ENCODE data around the gene MEI1.
"Not testable (repeated sequence)": the region's sequence is repeated elsewhere in the genome, so short reads cannot be mapped to it uniquely, and the experiment has no call there.

Gene MEI1, protein sequence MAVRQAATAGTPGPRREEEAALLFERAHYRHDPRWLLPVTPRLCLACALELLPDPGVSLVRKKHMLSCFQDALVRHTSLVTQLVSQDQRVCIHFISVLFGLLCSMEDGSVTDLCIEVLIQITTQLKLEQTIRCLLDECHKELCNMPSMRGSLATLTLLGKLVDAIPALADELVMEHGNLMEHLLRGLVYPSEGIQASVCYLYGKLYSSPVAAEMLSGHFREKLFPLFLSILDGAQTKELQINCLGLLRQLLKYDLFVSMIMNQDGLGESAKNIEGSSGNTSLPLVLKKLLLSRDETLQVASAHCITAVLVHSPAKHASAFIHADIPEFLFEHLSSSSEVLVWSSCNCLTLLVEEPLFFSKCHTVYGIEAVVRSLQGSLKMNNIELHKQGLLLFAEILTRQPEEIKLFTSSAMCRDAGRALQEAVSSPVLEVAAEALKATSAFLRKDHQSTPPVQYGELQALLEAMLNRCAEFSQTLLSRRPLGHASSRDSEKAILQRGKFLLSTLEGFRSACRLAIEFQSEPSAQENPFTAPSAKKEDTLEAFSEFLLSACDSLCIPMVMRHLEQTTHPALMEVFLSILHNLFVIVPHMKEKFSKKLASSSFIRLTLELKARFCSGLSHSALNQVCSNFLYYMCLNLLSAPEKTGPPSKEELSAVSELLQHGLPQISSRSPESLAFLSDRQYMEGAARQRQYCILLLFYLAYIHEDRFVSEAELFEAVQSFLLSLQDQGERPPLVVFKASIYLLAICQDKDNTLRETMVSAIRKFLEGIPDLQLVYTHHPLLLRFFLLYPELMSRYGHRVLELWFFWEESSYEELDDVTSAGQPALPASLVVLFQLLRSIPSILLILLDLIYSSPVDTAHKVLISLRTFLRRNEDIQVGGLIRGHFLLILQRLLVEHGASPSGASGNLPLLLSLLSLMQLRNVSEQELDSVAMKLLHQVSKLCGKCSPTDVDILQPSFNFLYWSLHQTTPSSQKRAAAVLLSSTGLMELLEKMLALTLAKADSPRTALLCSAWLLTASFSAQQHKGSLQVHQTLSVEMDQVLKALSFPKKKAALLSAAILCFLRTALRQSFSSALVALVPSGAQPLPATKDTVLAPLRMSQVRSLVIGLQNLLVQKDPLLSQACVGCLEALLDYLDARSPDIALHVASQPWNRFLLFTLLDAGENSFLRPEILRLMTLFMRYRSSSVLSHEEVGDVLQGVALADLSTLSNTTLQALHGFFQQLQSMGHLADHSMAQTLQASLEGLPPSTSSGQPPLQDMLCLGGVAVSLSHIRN

DNA sequence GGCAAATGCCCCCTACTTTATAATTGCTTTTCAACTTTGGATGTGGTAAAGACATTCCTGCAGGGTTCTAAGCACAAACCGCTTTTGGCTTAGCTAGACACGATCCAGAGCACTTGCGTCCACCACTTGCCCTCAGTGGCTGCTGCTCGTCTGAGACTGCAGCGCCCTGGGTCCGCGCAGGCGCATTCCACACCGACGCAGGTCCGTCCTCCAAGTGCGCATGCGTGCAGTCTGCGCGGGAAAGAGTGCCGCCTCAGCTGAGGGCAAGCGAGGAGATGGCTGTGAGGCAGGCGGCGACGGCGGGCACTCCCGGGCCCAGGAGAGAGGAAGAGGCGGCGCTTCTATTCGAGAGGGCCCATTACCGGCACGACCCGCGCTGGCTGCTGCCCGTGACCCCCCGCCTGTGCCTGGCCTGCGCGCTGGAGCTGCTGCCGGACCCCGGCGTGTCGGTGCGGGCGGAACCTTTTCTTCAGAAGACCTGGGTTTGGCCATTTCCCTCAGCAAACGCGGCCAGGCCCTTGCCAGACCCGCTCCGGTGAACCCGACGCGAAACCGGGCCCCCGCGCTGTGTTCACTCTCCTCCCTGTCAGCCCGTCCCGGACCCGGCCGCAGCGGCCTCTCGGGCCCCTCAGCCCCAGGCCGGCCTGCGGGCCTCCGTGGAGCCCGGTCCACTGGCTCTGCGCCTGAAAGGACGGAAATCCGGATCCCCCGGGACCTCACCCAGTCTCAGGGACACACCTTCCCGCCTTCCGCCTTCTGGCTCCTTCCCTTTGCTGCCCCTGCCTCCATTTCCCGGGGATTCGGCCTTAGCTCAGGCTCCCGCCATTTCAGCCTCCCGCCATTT lies at the start of gene MEI1:
Gene MEI1, plus strand, starts transcription at position 240 of the 844 bp plus-strand sequence. Its CDS starts 36 bp downstream, at position 276.
- DNase-seq (ENCODE audit: low spot score) = peak; percentile 79

DNA sequence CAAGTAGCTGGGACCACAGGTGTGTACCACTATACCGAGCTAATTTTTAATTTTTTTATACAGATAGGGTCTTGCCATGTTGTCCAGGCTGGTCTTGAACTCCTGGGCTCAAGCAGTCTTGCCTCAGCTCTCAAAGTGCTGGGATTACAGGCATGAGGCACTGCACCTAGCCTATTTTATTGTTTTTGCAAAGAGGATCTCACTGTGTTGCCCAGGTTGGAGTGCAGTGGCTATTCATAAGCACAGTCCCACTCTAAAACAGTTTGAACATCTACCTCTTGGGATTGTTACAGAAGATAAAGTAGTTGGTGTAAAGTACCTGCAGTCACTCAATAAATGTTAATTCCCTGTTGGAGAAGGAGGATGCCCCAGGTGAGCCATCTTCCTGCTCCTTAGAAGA lies 49.1 kb upstream of the MEI1 start:
- DNase-seq (ENCODE audit: low spot score) = no peak

DNA sequence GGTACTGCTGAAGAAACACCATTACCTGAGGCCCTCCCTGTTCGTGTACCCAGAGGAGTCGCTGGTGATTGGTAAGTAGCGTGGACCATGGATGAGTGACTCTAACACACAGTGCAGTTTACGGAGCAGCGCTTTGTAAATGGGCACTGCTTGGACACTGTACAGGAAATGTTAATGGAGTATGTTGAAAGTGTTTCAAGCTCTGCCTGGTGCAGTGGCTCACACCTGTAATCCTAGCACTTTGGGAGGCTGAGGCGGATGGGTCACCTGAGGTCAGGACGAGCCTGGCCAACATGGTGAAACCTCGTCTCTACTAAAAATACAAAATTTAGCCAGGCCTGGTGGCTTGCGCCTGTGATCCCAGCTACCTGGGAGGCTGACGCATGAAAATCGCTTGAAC lies 48.5 kb upstream of the MEI1 start:
- no peak for DNase-seq (ENCODE audit: low spot score)

DNA sequence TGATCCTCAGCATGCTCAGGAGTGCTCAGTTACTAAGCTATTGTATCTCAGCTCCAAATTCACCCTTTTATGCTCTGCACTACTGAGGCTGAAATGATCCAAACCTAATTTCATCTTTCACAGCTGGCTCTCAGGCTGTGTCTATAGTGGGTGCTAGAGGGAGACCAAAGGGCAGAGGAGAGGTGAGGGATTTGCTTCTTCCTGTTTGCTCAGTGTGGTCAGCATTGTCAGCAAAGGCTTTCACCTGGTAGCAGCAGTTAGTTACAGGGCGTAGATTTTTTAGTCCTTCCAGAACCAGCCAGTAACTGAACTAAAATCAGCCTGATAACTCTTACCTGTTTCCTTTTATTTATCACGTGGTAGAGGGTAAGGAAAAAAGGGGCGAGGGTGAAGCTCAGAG lies 45.0 kb upstream of the MEI1 start:
- DNase-seq (ENCODE audit: low spot score) = no peak

DNA sequence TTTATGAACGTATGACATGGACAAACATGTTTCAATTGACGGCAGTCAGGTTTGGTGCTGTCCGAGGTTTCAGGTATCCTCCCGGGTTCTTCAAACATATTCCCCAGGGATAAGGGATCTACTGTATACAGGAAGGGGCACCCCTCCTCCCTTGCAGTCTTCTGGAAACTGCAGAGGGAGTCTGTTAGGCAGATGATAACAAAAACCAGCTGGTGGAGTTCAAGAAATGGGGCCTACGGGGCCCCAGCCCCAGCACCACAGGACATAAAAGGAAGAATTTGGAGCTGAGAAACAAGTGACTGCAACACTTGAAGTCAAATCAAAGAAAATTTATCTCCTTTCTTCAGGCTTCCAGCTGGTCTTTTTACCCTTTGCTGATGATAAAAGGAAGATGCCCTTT lies 42.7 kb upstream of the MEI1 start:
- no peak for DNase-seq (ENCODE audit: low spot score)

DNA sequence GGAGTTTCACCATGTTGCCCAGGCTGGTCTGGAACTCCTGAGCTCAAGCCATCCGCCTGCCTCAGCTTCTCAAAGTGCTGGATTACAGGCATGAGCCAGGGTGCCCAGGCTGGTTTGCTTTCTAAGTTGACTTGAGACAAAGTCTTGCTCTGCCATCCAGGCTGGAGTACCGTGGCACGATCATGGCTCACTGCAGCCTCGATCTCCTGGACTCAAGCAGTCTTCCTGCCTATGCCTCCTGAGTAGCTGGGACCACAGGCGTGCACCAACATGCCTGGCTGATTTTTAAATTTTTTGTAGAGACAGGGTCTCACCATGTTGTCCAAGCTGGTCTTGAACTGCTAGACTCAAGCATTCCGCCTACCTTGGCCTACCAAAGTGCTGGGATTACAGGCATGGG lies 41.6 kb upstream of the MEI1 start:
- DNase-seq (ENCODE audit: low spot score) = no peak

DNA sequence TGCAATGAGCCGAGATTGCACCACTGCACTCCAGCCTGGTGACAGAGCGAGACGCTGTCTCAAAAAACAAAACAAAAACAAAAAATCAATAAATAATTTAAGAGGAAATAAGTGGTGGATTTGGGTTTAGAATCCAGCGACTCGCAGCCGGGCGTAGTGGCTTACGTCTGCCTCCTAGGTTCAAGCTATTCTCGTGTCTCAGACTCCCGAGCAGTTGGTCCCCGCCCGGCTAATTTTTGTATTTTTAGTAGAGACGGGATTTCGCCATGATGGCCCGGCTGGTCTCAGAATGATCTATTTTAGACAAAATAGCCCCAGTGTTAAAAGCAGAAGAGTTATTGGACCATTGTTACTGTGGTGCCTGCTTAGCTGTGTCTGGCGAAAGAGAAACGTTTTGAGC lies 40.4 kb upstream of the MEI1 start:
- no peak for DNase-seq (ENCODE audit: low spot score)

DNA sequence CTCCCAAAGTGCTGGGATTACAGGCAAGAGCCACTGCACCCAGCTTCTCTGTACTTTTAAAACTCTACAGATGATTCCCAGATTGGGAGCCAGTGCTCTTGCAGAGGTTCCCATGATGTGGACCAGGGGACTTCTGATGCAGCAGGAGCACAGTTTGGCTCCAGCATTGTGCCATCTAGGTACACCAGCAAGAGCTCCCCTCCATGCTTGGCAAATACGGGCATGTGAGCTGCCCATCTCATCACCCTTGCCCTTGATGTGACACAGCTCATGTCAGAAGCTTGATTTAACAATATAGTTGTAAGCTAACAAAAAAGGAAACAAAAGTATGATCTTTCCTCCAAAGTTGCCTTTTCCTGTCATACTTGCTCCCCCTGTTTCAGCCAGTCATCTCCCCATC lies 39.4 kb upstream of the MEI1 start:
- no peak for DNase-seq (ENCODE audit: low spot score)

DNA sequence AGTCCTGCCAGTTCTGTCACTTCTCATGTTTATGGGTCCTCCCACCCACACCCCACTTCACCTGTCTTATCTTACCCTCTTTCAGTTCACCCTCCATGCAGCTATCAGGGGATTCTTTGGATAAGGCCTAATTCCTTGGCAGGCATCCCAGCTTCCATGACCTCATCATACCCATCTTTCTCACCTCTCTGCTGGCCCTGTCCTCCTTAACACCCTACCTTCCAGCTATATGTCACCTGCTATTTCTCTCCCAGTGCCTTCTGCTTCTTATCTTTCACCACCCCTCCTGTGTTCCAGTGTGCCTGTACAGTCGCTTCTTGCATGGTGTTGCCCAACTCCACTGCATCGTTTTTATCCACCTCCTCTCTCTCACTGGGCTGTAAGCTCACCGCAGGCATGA lies 38.9 kb upstream of the MEI1 start:
- DNase-seq (ENCODE audit: low spot score) = no peak

DNA sequence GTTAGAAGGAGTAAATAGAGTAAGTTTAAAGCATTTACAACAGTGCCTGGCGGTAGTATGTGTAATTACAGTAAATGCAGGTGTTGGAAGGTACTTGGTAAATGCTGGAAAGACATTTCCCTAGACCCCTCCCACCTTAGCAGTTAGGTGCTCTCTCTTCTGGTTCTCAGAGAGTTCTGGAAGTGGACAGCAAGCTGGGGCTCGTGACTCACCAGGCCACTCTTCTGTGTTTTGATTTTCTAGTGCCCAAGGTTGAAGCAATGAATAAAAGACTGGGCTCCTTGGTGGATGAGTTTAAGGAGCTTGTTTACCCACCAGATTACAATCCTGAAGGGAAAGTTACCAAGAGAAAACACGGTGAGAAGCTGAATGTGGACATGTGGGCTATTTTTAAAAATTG lies 38.2 kb upstream of the MEI1 start:
- no peak for DNase-seq (ENCODE audit: low spot score)

DNA sequence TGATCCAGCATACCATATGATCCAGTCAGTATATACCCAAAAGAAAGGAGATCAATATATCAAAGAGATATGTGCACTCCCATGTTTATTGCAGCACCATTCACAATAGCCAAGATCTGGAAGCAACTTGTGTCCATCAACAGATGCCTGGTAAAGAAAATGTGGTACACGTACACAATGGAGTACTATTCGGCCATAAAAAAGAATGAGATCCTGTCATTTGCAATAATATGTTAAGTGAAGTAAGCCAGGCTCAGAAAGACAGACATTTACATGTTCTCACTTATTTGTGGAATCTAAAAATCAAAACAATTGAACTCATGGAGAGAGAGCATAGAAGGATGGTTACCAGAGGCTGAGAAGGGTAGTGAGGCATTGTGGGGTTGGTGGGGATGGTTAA lies 37.6 kb upstream of the MEI1 start:
- DNase-seq (ENCODE audit: low spot score) = no peak

DNA sequence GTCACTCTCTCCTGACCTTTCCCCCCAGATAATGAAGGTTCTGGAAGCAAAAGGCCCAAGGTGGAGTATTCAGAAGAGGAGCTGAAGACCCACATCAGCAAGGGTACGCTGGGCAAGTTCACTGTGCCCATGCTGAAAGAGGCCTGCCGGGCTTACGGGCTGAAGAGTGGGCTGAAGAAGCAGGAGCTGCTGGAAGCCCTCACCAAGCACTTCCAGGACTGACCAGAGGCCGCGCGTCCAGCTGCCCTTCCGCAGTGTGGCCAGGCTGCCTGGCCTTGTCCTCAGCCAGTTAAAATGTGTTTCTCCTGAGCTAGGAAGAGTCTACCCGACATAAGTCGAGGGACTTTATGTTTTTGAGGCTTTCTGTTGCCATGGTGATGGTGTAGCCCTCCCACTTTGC lies 35.7 kb upstream of the MEI1 start:
- DNase-seq (ENCODE audit: low spot score) = not testable (repeated sequence)

DNA sequence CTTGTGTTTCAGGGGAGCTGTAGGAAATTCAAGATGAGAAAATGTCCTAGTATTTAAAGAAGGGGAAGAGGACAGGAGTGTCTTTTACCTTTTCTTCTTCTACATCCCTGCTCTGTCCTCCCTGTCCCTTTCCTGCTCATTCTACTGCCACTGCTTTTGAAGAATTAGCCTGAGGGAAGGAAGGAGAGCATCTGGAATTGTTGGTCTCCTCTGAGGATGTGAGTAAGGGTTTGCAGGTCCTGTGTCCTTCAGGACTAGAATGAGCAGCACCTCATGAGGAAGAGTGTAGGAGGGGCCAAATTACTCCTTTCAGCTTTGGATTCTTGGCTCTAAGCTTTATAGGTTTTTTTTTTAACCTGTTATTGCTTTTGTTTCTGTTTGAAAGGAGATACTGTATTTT lies 34.8 kb upstream of the MEI1 start:
- no peak for DNase-seq (ENCODE audit: low spot score)

DNA sequence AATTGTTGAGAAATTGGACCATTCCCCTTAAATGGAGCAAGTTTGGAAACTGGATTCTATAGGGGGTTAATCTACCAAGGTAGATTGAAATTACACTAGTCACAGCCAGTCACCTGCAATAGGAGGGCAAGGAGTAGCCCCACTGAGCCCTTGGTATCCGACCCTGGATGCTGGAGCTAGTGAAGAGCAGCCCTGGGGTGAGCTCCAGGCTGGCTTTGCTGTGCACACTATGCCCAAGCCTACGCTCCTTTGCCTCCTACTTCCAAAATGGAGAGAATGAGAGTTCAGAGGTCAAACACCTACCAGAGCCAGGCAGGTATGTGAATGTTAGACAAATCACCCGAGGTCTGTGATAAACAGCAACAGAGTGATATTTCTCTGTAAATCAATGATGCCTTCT lies 34.4 kb upstream of the MEI1 start:
- DNase-seq (ENCODE audit: low spot score) = no peak

DNA sequence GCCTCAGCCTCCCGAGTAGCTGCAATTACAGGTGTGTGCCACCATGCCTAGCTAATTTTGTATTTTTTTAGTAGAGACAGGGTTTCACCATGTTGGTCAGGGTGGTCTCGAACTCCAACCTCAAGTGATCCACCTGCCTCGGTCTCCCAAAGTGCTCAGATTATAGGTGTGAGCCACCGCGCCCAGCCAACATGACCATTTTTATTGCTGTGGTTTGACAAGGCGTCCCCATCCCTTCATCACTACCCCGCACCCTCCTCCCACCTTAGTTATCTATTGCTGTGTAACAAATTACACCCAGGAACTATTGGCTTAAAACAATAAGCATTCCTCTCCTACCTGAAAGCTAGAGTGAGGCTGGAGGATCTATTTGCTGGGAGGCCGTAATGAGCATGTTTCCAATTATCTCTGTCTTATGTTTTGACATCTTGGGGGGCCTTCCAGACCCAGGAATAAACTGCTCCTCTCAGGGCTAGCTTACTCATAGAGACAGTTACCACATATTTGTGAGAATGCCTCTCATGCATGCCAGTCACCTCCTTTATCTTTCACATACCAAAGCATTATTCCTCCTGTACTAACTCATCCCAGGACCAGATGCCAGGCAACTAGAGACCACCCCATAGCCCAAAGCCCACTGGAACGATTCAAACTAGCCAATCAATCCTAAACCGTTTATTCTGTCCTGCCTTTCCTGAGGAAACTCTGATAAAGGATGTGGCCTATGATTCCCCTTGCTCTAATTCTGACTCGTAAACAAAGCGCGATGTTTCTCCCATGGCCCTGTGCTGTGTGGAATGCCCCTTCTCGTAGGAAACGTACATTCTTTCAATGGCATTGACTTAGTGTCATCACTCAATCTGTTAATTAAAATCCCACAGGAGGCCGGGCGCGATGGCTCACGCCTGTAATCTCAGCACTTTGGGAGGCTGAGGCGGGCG lies 30.1 kb upstream of the MEI1 start:
- no peak for DNase-seq (ENCODE audit: low spot score)

DNA sequence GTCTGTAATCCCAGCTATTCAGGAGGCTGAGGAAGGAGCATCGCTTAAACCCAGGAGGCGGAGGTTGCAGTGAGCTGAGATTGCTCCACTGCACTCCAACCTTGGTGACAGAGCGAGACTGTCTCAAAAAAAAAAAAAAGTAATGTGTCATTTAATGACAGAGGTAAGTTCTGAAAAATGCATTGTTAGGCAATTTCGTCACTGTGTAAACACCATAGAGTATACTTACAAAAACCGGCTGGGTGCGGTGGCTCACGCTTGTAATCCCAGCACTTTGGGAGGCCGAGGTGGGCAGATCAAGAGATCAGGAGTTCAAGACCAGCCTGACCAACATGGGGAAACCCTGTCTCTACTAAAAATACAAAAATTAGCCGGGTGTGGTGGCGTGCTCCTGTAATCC lies 27.2 kb upstream of the MEI1 start:
- not testable (repeated sequence) for DNase-seq (ENCODE audit: low spot score)

DNA sequence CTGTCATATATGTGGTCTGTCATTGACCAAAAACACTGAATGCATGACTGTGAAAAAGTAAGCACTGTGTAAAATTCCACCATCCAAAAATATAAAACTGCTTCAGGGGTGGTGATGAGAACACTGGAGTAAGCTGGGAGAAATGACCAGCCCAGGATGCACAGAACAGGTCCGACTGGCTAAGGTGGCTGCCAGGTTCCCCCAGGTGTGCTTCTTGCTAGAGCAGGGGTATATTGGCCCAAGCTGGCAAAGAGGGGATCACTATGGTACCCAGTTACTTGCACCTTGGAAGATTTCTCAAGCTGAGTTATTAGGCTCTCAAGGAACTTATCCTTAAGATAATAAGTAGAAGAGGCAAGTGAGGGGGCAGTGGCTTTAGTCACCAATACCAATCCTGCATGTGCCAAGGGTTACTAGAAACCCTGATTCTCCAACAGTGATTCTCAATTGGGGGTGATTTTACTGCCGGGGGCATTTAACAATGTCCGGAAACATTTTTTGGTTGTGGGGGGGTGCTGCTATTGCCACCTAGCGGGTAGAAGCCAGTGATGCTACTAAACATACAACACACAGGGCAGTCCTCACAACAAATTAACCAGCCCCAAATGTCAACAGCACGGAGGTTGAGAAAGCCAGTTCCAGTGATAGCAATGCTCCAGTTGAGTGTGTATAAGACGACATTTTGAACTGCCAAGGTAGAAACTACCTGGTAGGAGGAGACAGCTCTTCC lies 26.4 kb upstream of the MEI1 start:
- no peak for DNase-seq (ENCODE audit: low spot score)

DNA sequence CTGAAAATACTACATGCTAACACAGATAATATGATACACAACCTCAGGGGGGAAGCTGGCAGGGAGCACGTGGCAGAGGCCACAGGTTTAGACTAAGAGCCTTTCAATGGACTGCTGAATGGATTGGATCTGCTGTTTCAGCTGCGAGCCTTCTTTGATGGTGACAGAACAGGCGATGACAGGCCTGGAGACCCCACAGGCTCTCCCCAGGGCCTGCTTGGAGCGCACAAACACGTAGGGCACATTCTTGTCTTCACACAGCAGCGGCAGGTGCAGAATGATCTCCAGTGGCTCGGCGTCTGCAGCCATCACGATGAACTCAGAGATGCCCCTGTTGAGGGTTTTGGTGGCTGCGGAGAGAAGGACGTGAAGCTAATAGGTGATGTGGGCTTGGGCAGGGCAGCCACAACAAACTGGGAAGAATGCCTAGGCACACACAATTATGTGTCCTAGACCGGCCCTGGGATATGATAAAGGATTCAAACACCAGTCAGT lies 24.4 kb upstream of the MEI1 start:
- no peak for DNase-seq (ENCODE audit: low spot score)

DNA sequence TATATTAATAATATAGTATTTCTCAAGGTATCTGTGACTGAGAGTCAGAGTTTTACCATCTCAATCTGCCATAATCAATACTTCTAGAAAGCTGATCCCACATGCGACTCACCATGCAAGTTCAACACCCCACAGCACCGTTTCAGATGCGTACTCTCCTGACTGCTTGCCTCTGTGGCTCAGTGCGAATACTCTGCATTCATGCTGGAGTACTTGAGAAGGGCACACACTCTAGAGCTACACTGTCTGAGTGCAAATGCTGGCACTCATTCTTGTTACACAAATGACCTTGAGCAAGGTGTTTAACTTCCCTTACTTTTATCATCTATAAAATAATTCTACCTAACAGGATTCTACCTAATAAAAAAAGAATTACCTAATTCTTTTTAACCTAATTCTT lies 23.2 kb upstream of the MEI1 start:
- DNase-seq (ENCODE audit: low spot score) = no peak

DNA sequence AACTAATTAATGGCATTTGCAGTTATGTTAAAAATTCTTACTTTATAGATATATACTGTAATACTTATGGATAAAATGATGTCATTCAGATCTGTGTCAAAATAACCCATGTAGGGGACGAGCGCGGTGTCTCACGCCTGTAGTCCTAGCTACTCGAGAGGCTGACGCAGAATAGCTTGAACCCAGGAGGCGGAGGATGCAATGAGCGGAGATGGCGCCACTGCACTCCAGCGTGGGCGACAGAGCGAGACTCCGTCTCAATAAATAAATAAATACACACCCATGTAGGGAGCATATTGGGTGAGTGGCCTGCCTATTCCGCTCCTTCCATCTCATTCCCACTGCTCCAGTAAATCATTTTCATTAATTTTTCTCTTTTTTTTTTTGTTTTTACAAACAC lies 17.7 kb upstream of the MEI1 start:
- DNase-seq (ENCODE audit: low spot score) = no peak
